ENCODE measurements around the gene MED8. TPM values are rescaled to one million over a fixed set of nuclear protein-coding genes. Genes with fewer than 3 reads are reported as not detected.
A peak's percentile ranks its signal among the peaks of the same experiment; 100 is the strongest.

The MED8 gene
- total and polyA plus RNA-seq, 2 of the 8 experiments (the other 6 are each of a cell fraction or from before 2014, with no cell fraction given): 7.0 to 20.6 TPM

DNA sequence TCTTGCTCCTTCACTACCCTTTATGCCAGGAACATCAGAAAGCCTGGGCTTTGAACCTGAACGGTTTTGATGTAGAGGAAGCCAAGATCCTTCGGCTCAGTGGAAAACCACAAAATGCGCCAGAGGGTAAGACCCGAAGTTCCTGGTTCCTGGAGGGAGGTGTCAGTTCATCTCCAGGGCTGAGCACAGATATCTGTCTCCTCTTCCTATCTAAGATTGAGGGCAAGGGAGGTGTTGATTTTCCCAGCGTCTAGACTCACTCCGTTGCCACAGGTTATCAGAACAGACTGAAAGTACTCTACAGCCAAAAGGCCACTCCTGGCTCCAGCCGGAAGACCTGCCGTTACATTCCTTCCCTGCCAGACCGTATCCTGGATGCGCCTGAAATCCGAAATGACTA lies 29.9 kb downstream of the MED8 start:
- 74% methylated on average over 11 of the region's 11 CpGs; no CpG with 5 or more reads in 1 of the 2 experiments for WGBS, 2 experiments (ENCODE audit: extremely low coverage in 1 of 2, insufficient coverage in 1 of 2, insufficient read length in 1 of 2, insufficient replicate concordance in 2 of 2, low coverage in 1 of 2, low lambda C conversion rate in 2 of 2, missing lambda C conversion rate in 1 of 2)
- ChIA-PET POLR2A (ENCODE audit: partially characterized antibody) (interaction anchor here (1.0 to 2.4 kb wide), 10 partner anchors 12 to 132 kb away, joined by 3 to 19 read pairs (median 9); partner anchors contain the start of genes MED8 and SZT2), CTCF (ENCODE audit: partially characterized antibody) (interaction anchor here (0.9 to 1.8 kb wide), 4 partner anchors 51 to 123 kb away, joined by 3 to 7 read pairs (median 4); no protein-coding TSS in a partner anchor)
- Histone ChIP-seq H3K18ac (ENCODE audit: extremely low read depth, low read length) (no peak overlapping the region), H2BK20ac (ENCODE audit: low read length) (no peak overlapping the region), H3K79me2 (ENCODE audit: control insufficient read depth in 1 of 2, insufficient read depth in 2 of 2, low read length in 2 of 2) (peaks cover 10 to 27% of the 10 kb centered on the region in 2 experiments), H2BK12ac (ENCODE audit: low read depth, low read length) (no peak overlapping the region), H2AFZ (ENCODE audit: low read length) (no peak overlapping the region), H3K27ac (ENCODE audit: low read depth, low read length) (no peak overlapping the region), H3K14ac (ENCODE audit: insufficient read length) (no peak overlapping the region), H3K4me1 (replicated peaks in 1 of 4; ENCODE audit: control insufficient read depth in 3 of 4, insufficient read depth in 4 of 4, low read length in 3 of 4) (peaks cover 5 to 14% (median 8%) of the 10 kb centered on the region in 4 experiments), H4K8ac (ENCODE audit: extremely low read depth, insufficient read depth, low read length) (no peak overlapping the region), H4K91ac (replicated peaks; ENCODE audit: insufficient read length, low read length) (no peak overlapping the region), H2BK5ac (ENCODE audit: low read depth, low read length) (no peak overlapping the region), H3K79me1 (ENCODE audit: low read depth, low read length) (peaks cover 11% of the 10 kb centered on the region), H2AK5ac (ENCODE audit: low read depth, low read length) (no peak overlapping the region), H3K4me3 (ENCODE audit: extremely low read depth in 1 of 4, insufficient read depth in 2 of 4, low read depth in 3 of 4, low read length in 4 of 4) (peak overlapping the region; percentile 75 to 92 (median 82)), H4K5ac (ENCODE audit: insufficient read length, low read depth, low read length) (no peak overlapping the region), H3K23ac (ENCODE audit: insufficient read length) (no peak overlapping the region), H3K36me3 (ENCODE audit: control insufficient read depth in 2 of 4, insufficient read depth in 4 of 4, low read length in 3 of 4) (peaks cover 21 to 51% (median 34%) of the 10 kb centered on the region in 4 experiments), H3K56ac (replicated peaks; ENCODE audit: insufficient read length, low read depth, low read length) (no peak overlapping the region), H4K20me1 (replicated peaks in 1 of 2; ENCODE audit: control insufficient read depth in 1 of 2, insufficient read depth in 2 of 2, low read length in 2 of 2) (peaks cover 10 to 12% of the 10 kb centered on the region in 2 experiments), H3K9me3 (ENCODE audit: insufficient read depth in 2 of 2, low read depth in 1 of 2, low read length in 1 of 2) (no peaks in the 10 kb centered on the region), H2BK15ac (ENCODE audit: low read length) (no peak overlapping the region), H2BK120ac (replicated peaks; ENCODE audit: low read depth, low read length) (no peak overlapping the region), H3K27me3 (replicated peaks in 1 of 4; ENCODE audit: control insufficient read depth in 3 of 4, extremely low read depth in 1 of 4, insufficient read depth in 3 of 4, low read length in 3 of 4) (no peaks in the 10 kb centered on the region), H3K4me2 (ENCODE audit: insufficient read depth in 1 of 2, low read depth in 2 of 2, low read length in 2 of 2) (peak overlapping the region; percentile 72 to 77), H3K23me2 (ENCODE audit: low read depth, low read length) (peaks cover 7% of the 10 kb centered on the region), H3K4ac (replicated peaks; ENCODE audit: insufficient read length, low read depth, low read length) (no peak overlapping the region), H3K9ac (replicated peaks in 1 of 4; ENCODE audit: extremely low read depth in 1 of 4, low read depth in 3 of 4, low read length in 3 of 4) (peak overlapping the region; percentile 66 to 89 (median 86))
- no peak for FAIRE-seq
- no peak for DNase-seq (ENCODE audit: low read depth in 1 of 2, low spot score in 2 of 2)
- TF ChIP-seq HDAC6 (IDR thresholded peaks at IDR 0.05; ENCODE audit: low read depth, low read length) (no peak), BCL11A (IDR thresholded peaks at IDR 0.05; ENCODE audit: low read depth in 2 of 2, low read length in 2 of 2) (no peak), KDM5A (IDR thresholded peaks at IDR 0.05; ENCODE audit: low read length) (no peak), TCF12 (IDR thresholded peaks at IDR 0.05; ENCODE audit: low read depth, low read length) (no peak), POU5F1 (IDR thresholded peaks at IDR 0.05; ENCODE audit: low read depth, low read length) (no peak), RBBP5 (IDR thresholded peaks at IDR 0.05; ENCODE audit: borderline replicate concordance, low read depth, low read length) (no peak), KDM4A (IDR thresholded peaks at IDR 0.05; ENCODE audit: low read depth, low read length, severe bottlenecking) (no peak), RNF2 (IDR thresholded peaks at IDR 0.05; ENCODE audit: borderline replicate concordance, low read depth, low read length, missing control alignments, poor library complexity, severe bottlenecking) (no peak), JUN (IDR thresholded peaks at IDR 0.05; ENCODE audit: low read depth, low read length) (no peak), SIN3A (conservative IDR thresholded peaks at IDR 0.05 in 1 of 2, IDR thresholded peaks at IDR 0.05 in 1 of 2; ENCODE audit: low read depth in 1 of 2, low read length in 2 of 2) (no peak), ZNF274 (IDR thresholded peaks at IDR 0.05; ENCODE audit: borderline replicate concordance, extremely low read depth, low read length) (no peak), TAF1 (IDR thresholded peaks at IDR 0.05; ENCODE audit: low read depth, low read length) (no peak), SAP30 (IDR thresholded peaks at IDR 0.05; ENCODE audit: insufficient read depth, insufficient replicate concordance, low read length) (no peak), POLR2A (IDR thresholded peaks at IDR 0.05; ENCODE audit: control extremely low read depth in 1 of 2, low read depth in 2 of 2, low read length in 2 of 2) (no peak)

All from H1 (cell line).